Esophagus mucosa (tissue), 1 donor: Measurements from ENCODE around the gene PTK6. TPM values are rescaled to one million over a fixed set of nuclear protein-coding genes. Genes with fewer than 3 reads are reported as not detected.
"Not testable (repeated sequence)": the region's sequence is repeated elsewhere in the genome, so short reads cannot be mapped to it uniquely, and the experiment has no call there.

ENCODE experiments used
- ATAC-seq: fragments of 200-7000 bp; cut with Tn5 transposase; one replicate; pipeline ENCODE4 v1.9.1; 2020
- total RNA-seq: library from RNA; stranded (reverse); gene quantifications from one replicate; pipeline ENCODE4 v1.2.4, GENCODE V29; 2023
- donor health status: DM: yes; HTN: yes; CAD: no.

PTK6 gene
- total RNA-seq, 1 donor from 2014 or later, result 92.7 TPM

DNA sequence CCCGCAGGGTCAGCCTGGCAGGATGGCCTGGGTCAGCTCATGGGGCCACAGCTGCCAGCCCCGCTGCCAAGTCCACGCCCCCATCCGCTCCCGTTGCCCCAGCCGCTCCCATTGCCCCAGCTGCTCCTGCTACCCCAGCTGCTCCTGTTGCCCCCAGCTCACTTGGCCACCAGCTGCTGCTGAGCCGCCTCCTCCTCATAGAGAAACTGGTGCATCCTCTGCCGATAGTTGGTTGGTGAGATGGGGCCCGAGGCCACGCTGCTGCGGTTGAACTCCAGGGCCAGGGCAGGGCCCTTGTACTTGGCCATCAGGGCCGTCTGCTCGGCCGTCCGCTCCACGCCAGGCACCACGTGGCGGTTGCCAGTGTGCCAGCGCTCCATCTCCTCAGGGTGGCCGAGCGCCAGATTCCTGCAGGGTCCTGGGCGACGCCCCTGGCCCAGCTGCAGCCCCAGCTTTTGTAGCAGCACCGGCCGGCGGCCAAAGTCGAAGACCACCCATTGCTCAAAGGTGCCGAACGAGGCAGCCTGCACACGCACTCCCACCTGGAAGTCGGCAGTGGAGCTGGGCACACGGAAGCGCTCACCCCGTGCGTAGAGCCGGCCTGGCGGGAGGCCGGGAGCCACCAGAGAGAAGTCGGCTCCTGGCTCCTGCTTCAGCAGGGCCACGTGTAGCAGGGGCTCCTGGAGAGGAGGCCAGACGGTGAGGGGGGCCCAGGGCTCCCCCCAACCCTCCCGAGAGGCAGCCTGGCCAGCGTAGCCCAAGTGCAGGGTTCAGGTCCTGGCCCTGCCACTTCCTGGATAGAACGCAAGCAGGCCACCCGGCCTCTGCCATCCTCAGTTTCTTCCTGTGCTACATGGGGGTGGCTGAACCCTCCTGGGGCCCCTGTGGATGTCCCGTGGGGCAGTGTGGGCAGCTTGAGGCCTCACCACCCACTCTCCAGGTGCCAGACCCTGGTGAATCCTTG lies 32.1 kb upstream of the PTK6 start:
- no peak for ATAC-seq

DNA sequence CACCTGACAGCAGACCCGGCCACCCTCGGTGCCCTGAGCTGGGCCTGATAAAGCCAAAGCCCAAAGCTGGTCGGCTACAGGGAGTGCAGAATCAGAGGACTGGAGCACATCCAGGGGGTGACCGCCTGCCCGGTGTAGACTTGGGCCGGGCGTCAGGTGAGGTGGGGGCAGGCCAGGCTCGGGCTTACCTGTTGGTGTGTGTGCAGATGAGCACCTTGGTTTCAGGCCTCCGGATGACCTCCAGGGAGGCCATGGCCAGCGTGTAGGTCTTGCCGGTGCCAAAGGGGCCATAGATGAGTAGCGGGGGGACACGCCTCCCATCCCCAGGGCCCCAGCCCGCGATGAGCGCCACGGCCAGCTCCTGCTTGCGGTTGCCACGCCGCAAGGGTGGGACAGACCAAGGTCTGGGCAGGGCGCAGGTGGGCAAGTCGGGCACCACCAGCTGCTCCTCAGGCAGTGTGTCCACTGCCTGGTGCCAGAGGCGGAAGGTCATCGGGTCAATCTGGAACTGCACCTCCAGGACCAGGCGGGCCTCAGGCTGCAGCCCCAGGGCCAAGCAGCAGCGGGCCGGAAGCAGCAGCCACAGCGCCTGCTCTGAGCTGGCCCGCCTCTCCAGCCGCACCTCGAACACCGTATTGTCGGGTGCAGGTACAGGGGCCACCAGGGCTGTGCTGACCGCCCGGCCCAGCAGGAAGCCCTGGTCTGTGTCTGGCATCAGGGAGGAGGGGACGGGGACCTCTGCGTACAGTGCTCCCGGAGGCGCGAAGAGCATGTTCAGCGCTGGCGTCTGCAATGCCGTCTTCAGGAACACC lies 31.2 kb upstream of the PTK6 start:
- no peak for ATAC-seq

DNA sequence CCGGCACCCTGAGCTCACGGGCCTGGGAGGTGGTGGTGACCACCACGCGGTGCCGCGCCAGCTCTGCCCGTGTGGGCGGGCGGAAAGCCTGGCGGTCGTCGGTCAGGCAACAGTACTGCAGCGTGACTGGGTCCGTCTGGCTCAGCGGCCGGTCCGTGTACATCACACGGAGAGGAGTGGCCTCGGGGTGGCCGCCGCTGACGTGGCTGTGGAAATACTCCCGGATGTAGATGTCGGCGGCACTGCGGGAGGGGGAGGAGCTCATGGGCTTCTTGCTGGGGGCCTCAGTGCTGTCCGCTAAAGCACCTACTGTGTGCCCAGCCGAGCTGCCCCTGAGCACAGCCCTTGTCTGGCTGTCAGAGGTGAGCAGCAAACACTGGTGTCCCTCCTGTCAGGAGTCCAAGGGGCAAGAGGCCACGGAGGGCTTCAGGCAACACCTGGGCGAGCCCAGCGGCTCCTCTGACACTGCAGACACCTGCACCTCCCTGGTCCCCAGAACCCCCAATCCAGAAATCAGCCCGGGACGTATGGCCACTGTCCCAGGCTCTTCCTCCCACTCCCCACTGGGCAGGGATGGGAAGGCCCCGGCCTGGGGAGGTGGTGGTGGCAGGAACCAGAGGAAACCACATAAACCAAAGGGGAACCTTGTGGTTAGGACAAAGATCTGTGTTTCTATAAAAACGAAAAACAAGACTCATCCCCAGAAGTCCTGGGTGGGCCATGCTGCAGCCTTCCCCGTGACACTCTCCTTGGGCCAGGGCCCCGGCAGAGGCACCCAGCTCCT lies 30.4 kb upstream of the PTK6 start:
- ATAC-seq, result peak; percentile 1

DNA sequence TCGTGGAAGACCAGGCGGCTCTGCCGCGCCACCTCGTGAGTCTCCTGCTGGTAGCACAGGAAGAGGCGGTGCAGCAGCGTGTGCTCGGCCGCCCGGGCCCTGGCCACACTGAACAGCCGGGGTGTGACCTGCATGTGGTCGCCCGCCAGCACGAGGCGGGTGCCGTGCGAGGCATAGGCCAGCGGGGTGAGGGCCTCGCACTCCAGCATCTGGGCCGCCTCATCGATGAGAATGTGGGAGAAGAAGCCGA lies 29.9 kb upstream of the PTK6 start:
- peak; percentile 3 for ATAC-seq

DNA sequence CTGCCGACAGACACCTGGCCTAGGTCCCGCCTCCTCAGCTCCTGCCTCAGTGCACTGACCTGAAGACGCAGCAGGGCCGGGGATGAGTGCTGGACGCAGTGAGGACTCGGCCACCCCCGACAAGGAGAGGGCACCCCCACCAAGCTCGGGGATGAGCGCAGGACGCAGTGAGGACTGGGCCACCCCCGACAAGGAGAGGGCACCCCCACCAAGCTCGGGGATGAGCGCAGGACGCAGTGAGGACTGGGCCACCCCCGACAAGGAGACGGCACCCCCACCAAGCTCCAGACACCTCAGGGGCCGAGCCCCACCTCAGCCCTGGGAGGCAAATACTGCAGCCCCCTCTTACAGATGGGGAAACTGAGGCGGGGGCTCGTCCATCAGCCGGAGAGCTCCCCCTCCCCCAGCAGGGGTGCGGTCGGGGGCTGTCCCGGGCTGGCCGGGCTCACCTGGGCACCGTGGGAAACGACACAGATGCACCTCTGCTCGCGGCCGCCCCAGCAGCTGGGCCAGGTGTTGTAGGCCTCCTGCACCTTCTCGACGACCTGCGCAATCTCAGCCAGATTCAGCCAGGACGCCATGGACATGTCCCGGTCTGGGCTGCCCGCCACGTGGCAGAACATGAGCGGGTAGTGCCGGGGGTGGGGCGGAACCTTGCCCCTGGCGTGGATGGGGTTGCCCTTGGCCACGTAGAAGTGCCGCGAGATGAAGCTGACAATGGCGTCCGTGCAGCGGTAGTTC lies 29.4 kb upstream of the PTK6 start:
- ATAC-seq, result no peak

DNA sequence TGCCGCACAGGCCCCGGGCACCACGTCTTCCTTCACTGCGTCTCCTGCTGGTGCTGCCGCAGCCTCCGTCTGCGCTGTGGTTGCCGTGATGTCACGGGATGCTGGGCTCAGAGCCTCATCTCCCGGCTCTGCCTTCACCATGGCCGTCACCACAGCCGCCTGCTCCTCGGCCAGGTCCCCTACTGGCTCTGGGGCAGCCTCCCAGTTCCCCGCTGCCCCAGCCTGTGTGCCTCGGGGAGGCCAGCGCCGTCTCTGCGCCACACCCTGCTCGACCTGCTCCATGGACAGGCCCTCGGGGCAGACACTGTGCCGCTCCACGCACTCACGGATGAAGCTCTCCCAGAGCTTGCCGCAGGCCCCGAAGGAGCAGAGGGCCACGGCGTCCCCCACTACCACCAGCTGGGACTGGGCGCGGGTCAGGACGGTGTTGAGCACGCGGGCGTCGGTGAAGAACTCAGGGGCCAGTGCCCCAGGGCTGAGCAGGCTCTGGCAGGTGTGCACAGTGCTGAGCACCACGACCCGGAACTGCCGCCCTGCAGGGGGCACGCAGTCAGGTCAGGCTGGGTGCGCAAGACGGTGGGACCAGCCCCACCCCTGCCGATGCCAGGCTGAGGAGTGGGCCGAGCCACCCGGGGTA lies 28.6 kb upstream of the PTK6 start:
- ATAC-seq, result no peak

DNA sequence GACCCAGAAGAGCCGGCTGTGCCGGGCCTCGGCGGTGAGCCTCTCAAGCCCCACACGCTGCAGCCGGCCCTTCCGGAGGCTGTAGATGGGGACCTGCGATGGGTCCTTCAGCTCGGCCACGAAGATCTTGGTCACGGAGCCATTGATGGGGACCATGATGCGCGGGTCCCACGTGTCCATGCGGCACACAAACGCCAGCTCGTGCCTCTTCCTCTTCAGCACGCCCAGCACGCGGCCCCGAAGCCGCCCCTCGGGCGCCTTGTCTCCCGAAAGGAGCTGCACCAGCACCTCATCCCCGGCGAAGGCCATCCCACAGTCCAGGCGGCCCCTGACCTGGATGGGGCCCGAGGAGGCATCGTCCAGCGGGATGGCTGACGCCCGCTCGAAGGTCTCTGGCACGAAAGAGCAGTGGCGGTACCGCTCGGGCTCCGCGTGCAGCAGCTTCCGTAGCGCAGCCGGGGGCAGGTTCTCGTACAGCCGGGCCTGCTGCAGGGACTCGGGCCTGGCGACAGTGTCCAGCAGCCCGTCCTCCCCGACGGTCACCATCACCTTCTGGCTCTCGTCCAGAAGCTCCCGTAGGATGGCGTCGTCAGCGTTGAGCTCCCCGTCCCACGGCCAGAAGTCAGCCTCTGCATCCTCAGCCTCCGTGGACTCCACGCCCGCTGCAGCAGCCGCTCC lies 28.0 kb upstream of the PTK6 start:
- ATAC-seq, result no peak

DNA sequence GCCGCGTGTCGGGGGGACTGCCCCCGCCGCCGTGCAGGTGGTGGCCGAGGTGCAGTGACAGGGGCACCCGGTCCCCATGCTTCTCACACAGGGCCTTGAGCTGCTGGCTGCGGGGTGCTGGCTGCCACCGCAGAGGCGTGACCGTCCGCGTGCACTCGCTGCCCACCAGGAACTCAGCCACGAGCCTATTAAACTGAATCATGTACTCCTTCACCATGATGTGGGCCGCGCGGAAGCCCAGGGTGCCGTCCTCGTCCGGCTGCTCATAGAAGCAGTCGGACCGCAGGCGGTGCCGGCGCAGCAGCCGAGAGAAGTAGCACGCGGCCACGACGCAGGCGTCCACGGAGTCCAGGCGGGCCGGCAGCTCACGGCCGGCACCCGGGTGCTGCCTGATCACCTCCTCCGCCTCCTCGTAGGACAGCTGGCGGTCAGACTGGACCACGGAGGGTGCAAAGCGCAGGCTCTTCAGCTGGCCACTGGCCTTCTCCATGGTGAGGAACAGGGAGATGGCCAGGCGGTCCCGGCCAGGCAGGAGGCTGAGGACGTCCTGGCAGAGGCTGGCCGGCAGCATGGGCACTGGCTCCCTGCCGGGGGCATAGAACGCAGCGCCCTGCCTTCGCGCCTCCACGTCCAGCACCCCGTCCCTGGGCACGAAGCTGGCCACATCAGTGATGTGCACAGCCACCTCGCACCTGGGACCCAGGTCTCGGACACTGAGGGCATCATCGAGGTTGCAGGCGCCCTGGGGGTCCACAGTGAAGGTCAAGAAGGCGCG lies 27.0 kb upstream of the PTK6 start:
- ATAC-seq, result no peak

DNA sequence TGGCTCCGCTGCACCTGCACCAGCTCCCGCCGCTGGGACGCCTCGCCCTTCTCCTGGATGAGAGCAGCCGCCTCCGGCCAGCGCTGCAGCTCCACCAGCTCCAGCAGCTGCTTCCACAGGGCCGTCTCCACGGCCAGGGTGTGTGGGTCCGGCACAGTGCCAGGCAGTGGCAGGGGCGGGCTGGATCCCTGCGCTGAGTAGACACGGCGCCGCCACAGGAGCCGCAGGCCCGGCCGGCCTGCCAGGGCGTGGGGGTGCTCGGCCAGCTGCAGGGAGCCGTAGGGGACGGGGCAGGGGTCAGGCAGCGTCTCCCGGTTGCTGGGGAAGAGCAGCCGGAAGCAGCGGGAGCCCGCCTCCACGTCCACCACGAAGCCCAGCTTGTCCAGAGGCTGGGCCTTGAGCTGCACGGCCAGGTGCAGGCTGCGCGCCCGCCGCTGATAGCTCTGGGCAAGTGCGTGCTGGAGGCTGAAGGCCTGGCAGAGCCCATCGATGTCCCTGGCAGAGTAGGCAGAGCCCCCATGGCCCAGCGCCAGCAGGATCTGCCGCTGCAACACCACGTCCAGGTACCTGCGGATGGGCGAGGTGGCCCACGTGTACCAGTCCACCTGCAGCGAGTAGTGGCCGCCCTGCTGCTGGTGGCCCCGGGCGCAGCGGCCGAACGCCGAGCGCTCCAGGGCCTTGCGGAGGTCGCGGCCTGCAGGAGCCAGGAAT lies 26.2 kb upstream of the PTK6 start:
- no peak for ATAC-seq

DNA sequence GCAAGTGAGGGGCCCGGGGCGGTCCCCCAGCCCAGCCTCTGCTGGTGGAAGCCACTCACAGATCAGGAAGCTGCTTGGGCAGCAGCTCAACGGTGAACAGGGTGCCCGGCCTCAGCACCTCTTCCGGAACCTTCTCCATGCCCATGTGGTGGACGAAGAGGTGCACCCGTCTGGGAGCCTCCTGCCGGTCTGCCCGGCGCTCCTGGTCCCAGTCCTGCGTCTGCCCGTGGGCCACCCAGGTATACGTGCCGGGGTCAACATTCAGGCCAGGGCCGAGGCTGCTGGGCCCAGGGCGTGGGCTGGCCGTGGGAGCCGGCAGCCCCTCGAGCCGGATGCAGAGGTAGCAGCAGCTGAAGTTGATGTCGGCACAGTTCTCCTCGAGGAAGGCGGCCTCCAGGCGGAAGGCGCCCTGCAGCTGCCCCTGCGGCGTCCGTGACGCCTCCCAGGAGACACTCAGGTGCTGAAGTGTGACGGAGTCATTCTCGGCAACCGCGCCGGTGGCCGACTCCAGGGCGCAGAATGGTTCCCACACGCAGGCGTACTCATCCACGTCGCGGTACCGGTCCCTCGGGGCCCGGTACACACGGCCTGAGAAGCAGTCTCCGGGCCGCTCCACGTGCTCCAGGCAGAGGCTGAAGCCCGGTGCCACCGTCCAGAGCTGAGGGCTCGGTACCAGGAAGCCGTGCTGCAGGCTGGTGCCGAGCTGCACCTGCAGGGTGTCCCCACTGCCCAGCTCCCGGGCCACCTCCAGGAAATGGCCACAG lies 25.5 kb upstream of the PTK6 start:
- no peak for ATAC-seq

DNA sequence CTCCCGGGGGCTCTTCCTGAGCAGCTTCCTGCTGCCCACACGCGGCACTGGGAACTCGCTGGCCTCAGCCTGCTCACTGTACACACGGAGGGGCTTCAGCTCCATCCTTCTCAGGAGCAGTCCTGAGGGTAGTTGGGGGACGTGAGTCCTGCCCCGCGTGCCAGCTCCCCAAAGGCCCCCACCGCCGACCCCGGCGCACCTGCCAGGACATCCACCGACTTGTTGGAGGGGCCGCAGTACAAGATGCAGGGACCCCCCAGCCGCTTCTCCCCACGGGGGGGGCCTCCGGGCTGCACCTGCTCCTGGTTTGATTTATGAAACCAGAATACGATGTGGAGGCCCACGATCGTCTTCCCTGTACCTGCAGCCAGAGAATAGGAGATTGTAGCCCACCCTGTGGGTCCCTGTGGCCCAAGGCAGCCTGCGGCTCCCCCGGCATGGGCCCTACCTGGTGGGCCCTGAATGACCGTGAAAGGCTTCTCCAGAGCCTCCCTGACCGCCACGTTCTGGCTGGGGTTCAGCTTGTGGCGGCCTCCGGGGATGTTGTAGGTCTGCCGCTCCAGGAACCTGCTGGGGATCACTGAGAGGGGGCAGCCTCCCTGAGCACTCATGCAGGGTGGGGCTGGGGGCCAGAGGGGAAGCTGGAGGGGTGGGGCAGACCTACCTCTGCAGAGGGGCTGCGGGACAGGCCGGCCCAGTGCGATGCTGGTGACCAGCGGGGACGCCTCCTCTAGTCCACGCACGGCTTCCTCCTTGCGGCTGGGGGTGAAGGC lies 24.6 kb upstream of the PTK6 start:
- no peak for ATAC-seq

DNA sequence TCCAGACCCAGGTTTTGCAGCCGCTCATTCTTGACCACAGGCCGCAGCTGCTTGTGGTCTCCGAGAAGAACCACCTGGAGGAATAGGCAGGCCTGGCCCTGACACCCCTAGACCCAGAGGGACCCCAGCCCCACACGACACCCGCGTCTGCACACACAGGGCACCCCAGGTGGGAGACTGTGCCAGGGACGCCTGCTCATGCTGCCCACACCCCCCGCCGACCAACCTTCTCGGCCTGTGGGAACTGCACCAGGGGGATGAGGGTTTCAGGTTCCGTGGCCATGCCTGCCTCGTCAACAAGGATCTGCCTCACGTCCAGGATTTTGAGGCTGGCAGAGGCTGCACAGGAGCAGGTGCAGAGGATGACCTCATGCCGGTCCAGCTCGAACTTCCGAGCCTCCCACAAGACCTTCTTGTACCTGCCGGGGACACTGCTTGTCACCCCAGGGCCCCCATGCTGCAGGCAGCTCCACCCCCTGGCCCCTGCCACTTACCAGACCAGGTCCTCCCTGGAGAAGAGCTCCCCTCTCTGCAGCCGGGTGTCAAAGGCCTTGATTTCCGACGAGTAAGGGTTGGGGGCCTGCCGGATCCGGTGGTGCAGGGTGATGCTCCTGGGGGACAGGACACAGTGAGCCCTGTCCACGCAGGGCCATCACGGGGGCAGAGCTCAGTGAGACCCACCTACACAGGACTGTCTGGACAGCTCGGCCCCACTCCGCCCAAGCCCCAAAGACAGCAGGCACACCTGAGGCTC lies 23.9 kb upstream of the PTK6 start:
- ATAC-seq, result no peak

DNA sequence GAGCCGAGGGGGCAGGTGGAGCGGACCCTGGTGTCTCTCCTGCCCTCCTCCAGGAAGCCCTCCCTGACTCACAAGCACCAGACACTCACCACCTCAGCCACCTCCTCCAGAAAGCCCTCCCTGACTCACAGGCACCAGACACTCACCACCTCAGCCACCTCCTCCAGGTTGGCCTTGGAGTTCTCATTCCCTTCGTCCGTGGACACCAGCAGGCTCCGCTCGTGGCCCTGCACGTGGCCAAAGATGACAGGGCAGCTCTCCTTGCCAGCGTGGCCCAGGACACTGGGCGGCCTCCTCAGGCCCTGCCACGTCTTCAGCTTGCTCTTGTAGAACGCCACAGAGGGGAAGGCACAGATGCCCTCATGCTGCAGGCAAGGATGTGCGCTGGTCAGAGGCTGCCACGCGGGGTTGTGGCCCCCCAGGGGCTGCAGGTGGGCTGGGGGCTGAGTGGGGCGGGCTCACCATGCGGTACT lies 23.2 kb upstream of the PTK6 start:
- ATAC-seq, result no peak

DNA sequence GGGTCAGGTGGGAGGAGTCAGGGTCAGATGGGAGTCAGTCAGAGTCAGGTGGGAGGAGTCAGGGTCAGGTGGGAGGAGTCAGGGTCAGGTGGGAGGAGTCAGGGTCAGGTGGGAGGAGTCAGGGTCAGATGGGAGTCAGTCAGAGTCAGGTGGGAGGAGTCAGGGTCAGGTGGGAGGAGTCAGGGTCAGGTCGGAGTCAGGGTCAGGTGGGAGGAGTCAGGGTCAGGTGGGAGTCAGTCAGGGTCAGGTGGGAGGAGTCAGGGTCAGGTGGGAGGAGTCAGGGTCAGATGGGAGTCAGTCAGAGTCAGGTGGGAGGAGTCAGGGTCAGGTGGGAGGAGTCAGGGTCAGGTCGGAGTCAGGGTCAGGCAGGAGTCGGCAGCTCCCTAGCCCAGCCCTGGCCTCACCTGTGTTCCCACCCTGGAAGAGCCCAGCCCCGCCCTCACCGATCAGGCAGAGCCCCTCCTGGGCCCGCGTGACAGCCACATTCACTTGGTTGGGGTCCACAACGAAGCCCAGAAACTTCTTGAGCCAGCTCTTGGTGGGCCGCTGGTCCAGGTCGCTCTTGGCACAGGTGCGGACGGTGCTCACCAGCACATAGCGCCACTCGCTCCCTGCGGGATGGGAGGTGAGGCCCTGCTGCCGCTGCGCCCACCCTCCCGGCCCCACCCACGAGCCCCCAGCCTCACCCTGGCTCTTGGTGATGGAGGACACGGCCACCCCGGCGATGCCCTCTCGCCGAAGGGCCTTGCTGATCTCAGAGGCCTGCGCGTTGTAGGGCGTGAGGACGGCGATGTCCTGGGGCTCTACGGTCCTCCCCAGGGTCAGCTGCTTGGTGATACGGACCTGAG lies 22.5 kb upstream of the PTK6 start:
- not testable (repeated sequence) for ATAC-seq

DNA sequence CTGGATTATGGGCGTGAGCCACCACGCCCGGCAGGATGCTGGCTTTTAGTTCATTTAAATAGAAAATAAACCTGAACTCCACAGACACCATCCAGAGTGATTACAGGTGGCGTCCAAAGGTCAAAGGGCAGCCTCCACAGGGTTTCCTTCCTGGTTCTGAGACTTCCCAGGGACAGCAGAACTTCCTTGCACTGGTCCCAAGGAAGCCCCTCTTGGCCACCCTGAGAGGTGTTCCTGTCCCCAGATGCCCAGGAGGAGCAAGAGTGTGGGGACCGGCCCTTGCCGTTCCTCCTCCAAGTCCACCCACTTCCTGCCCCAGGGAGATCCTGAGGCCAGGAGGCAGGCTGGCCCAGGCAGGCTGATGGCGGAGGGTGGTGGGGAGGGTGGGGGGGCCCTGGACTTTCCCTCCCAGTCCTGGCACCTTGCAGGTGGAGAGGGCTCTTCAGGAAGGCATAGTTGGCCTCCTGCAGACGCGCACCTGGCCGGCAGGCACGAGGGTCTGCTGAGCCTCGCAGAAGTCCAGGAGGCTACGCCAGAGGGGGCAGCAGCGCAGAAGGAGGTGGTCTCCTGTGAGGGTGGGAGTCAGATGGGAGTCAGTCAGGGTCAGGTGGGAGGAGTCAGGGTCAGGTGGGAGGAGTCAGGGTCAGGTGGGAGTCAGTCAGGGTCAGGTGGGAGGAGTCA lies 21.8 kb upstream of the PTK6 start:
- ATAC-seq, result no peak

DNA sequence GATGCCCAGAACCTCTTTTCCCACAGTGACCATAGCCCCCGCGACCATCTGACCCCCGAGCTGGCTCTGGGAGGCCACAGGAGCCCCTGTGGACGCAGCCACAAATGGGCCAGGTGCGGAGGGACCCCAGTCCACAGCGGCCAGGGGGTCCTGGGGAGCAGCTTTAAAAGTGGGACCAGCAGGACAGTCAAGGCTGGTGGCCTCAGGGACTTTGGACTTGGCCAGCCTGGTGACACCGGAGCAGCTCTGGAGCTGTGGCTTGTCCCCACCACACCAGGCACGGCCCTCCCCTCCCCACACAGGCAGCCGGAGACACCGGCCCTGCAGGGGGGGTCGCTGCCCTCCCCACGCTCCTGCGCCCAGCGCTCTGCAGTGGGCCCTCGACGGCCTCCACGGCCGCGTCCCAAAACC lies 20.3 kb upstream of the PTK6 start:
- no peak for ATAC-seq
